GM12878 (cell line): ENCODE data around the gene RETREG3. TPM values are rescaled to one million over a fixed set of nuclear protein-coding genes. Genes with fewer than 3 reads are reported as not detected.

ENCODE experiments used
- ATAC-seq: fragments of 200-7000 bp; cut with Tn5 transposase; 3 replicates; pipeline ENCODE4 v1.9.1; 2020; ENCODE audit warnings: mild to moderate bottlenecking, moderate library complexity
- BruUV-seq: library from RNA; stranded (reverse); fragments of 400-500 nt; replicated peaks from 2 replicates; lab custom pipeline; 2021; lab: Mats Ljungman, UMichigan
- CTCF ChIA-PET: fragments of 300-600 bp; sonication (Branson Sonifier 250); formaldehyde crosslinking; extraction: SDS; loops from one replicate; lab custom pipeline; 2021; ENCODE audit warnings: inconsistent platforms; lab: Yijun Ruan, JAX
- POLR2A ChIA-PET: fragments of 350-600 bp; formaldehyde crosslinking; extraction: SDS; loops from one replicate; lab custom pipeline; 2021; ENCODE audit warnings: inconsistent platforms; lab: Charles Lee
- RAD21 ChIA-PET: fragments of 300-600 bp; sonication (Branson Sonifier 250); formaldehyde crosslinking; loops from one replicate; lab custom pipeline; 2023; ENCODE audit warnings: antibody characterized with exemption; ENCODE audit not compliant: unreplicated experiment; lab: Charles Lee
- SMC1A ChIA-PET: fragments of 300-600 bp; sonication (Branson Sonifier 250); formaldehyde crosslinking; loops from one replicate; lab custom pipeline; 2023; ENCODE audit not compliant: unreplicated experiment, uncharacterized antibody; lab: Charles Lee
- DNase-seq: peaks from one replicate; pipeline ENCODE4 v3.0.0-alpha.2; 2011; ENCODE audit warnings: low read depth, low spot score
- FAIRE-seq: peaks from 3 replicates; lab custom pipeline; 2011; peaks lifted over from hg19 to GRCh38; lab: Jason Lieb, UNC
- H2AFZ ChIP-seq: 2 replicates; pipeline ENCODE4 v1.6.0; 2011; ENCODE audit warnings: low read depth, low read length, control low read depth; ENCODE audit not compliant: control insufficient read depth
- H3K27ac ChIP-seq: 2 replicates; pipeline ENCODE4 v1.5.1; 2011; ENCODE audit warnings: control low read depth; ENCODE audit not compliant: control insufficient read depth, insufficient read depth
- H3K27me3 ChIP-seq, 2 experiments: replicated peaks in 1 of 2; 2 replicates each; pipeline versions ENCODE4 v1.6.0 to v1.6.1; 2011; ENCODE audit warnings: low read length in 1 of 2; ENCODE audit not compliant: control insufficient read depth in 2 of 2, insufficient read depth in 2 of 2
- H3K36me3 ChIP-seq, 2 experiments: 2 replicates each; pipeline ENCODE4 v1.5.1; 2011; ENCODE audit warnings: low read length in 1 of 2; ENCODE audit not compliant: control insufficient read depth in 2 of 2, insufficient read depth in 2 of 2
- H3K4me1 ChIP-seq: 2 replicates; pipeline ENCODE4 v1.6.1; 2011; ENCODE audit warnings: mild to moderate bottlenecking, low read length, moderate library complexity, mixed read lengths; ENCODE audit not compliant: control insufficient read depth, insufficient read depth
- H3K4me2 ChIP-seq: 2 replicates; pipeline ENCODE4 v1.6.0; 2011; ENCODE audit warnings: control low read depth; ENCODE audit not compliant: control insufficient read depth, insufficient read depth
- H3K4me3 ChIP-seq: fragments of 200-600 bp; sonication (generic); 2 replicates; pipeline ENCODE4 v1.5.1; 2016
- H3K79me2 ChIP-seq: 2 replicates; pipeline ENCODE4 v1.6.0; 2011; ENCODE audit warnings: low read length; ENCODE audit not compliant: control insufficient read depth, insufficient read depth
- H3K9ac ChIP-seq: 2 replicates; pipeline ENCODE4 v1.8.0; 2011; ENCODE audit warnings: low read length, control low read depth, mixed read lengths; ENCODE audit not compliant: control insufficient read depth, insufficient read depth
- H3K9me3 ChIP-seq: replicated peaks from 3 replicates; pipeline ENCODE4 v1.5.1; 2011; ENCODE audit warnings: mild to moderate bottlenecking, low read length; ENCODE audit not compliant: control insufficient read depth, insufficient read depth
- H4K20me1 ChIP-seq: 2 replicates; pipeline ENCODE4 v1.6.0; 2011; ENCODE audit not compliant: control insufficient read depth, insufficient read depth
- ATF3 ChIP-seq: IDR thresholded peaks from 2 replicates; pipeline ENCODE4 v1.6.1; 2011; ENCODE audit warnings: low read depth, mild to moderate bottlenecking, low read length, moderate library complexity, borderline replicate concordance; ENCODE audit errors: extremely low read depth
- BMI1 ChIP-seq: fragments of 450-650 bp; IDR thresholded peaks from 2 replicates; pipeline ENCODE4 v1.6.1; 2016; ENCODE audit warnings: mild to moderate bottlenecking, moderate library complexity, borderline replicate concordance
- RCOR1 ChIP-seq: conservative IDR thresholded peaks from 2 replicates; pipeline ENCODE4 v1.6.1; 2012; ENCODE audit warnings: low read depth, low read length, improper control_type of control experiment
- RELB ChIP-seq: fragments of 450-650 bp; IDR thresholded peaks from 2 replicates; pipeline ENCODE4 v1.6.1; 2017; ENCODE audit warnings: low read depth, mild to moderate bottlenecking, moderate library complexity
- SIN3A ChIP-seq: IDR thresholded peaks from 2 replicates; pipeline ENCODE4 v1.6.1; 2012; ENCODE audit warnings: low read depth, low read length, improper control_type of control experiment
- TBL1XR1 ChIP-seq: IDR thresholded peaks from 2 replicates; pipeline ENCODE4 v1.6.1; 2012; ENCODE audit warnings: low read depth, low read length, improper control_type of control experiment
- USF1 ChIP-seq: IDR thresholded peaks from 2 replicates; pipeline ENCODE4 v1.6.1; 2011; ENCODE audit warnings: borderline replicate concordance, low read depth, mild to moderate bottlenecking, moderate library complexity, mixed read lengths, low read length; ENCODE audit not compliant: insufficient read depth; ENCODE audit errors: extremely low read length
- YY1 ChIP-seq: IDR thresholded peaks from 2 replicates; pipeline ENCODE4 v1.6.1; 2011; ENCODE audit warnings: low read depth, mild to moderate bottlenecking, low read length
- WGBS: methylation state at CpG from one replicate; pipeline ENCODE4 v1.1.6; 2016; ENCODE audit warnings: low lambda C conversion rate; ENCODE audit not compliant: insufficient replicate concordance, insufficient coverage; ENCODE audit errors: missing lambda C conversion rate; 5-methylcytosine and 5-hydroxymethylcytosine counted together
- in situ Hi-C: fragments of 300-500 bp; cut with MboI; formaldehyde crosslinking; loops from 9 replicates; pipeline ENCODE4 v1.14.3; 2018; ENCODE audit warnings: mixed read lengths
- intact Hi-C: fragments of 100-400 bp; cut with micrococcal nuclease; formaldehyde crosslinking; loops from one replicate; pipeline ENCODE4 v1.14.2; 2022; ENCODE audit not compliant: unreplicated experiment
- polyA plus RNA-seq, 11 experiments: library from polyadenylated mRNA; depleted of rRNA in 4 of 11; unstranded in 6 of 11; stranded (reverse) in 5 of 11; fragments of >200 nt; fragmentation: Nextera tagmentation in 4 of 11; fragmentation: Illumina TruSeq in 1 of 11; extraction: Ambion mirVana in 4 of 11; extraction: Trizol in 1 of 11; gene quantifications; 1 replicate in 1 of 11; 2 replicates in 10 of 11; pipeline versions ENCODE4 v1.2.1 to v1.2.3, GENCODE V29; 2011 to 2016; ENCODE audit warnings: inconsistent platforms in 2 of 11, missing spikeins in 2 of 11, low read depth in 1 of 11
- total RNA-seq, 4 experiments: library from RNA; depleted of rRNA in 3 of 4; stranded (reverse); fragments of >200 nt in 3 of 4; fragmentation: Illumina TruSeq in 1 of 4; extraction: Trizol in 1 of 4; gene quantifications; 2 replicates each; pipeline versions ENCODE4 v1.2.1 to v1.2.3, GENCODE V29; 2013 to 2021

RETREG3 gene
- total and polyA plus RNA-seq, 10 of the 15 experiments (the other 5 are each of a cell fraction or from before 2014, with no cell fraction given): 7.0 to 50.6 (median 27.3) TPM

GRCh38 chr17:42579794-42580551 lies 29.2 kb downstream of the RETREG3 start:
- ChIA-PET SMC1A (interaction anchor here (1.0 to 5.7 kb wide), 14 partner anchors 7 to 182 kb away, joined by 3 to 124 read pairs (median 14); partner anchors contain the start of genes CCR10, PLEKHH3, RAMP2 and RETREG3), POLR2A (interaction anchor here (0.6 to 6.5 kb wide), 6 partner anchors 25 to 103 kb away, joined by 3 to 120 read pairs (median 30); partner anchors contain the start of genes PLEKHH3, RETREG3 and TUBG1), RAD21 (interaction anchor here (0.9 to 5.3 kb wide), 13 partner anchors 12 to 193 kb away, joined by 3 to 152 read pairs (median 19); partner anchors contain the start of genes CCR10, MLX, PLEKHH3 and RAMP2), CTCF (interaction anchor here (0.5 to 9.8 kb wide), 18 partner anchors 9 to 759 kb away, joined by 3 to 239 read pairs (median 18); partner anchors contain the start of genes CCR10, MLX, PLEKHH3 and RAMP2)
- in situ Hi-C loops: loop anchor here (10.0 kb wide), 1 partner anchor 185 kb away; the partner anchor contains the start of gene RAMP2
- WGBS: 79% methylated on average over 2 of the region's 2 CpGs
- Histone ChIP-seq H3K4me3 (peak overlapping the region; percentile 79; the same call in 1 of the 2 replicates), H2AFZ (no peak overlapping the region), H3K27me3 (no peaks in the 10 kb centered on the region), H3K4me2 (peak overlapping the region; percentile 78), H3K79me2 (peaks cover 17% of the 10 kb centered on the region), H3K9me3 (no peaks in the 10 kb centered on the region), H3K9ac (no peak overlapping the region), H4K20me1 (no peaks in the 10 kb centered on the region), H3K4me1 (peaks cover 16% of the 10 kb centered on the region), H3K36me3 (peaks cover 25 to 29% of the 10 kb centered on the region in 2 experiments), H3K27ac (peak overlapping the region; percentile 89)
- ATAC-seq (no peak), DNase-seq (no peak), FAIRE-seq (no peak)
- BruUV-seq: TSS peak; percentile 35
- no peak for TF ChIP-seq ATF3
- no peak for TF ChIP-seq SIN3A
- TF ChIP-seq RCOR1: no peak
- no peak for TF ChIP-seq TBL1XR1
- no peak for TF ChIP-seq BMI1
- TF ChIP-seq RELB: no peak
- TF ChIP-seq USF1: no peak
- TF ChIP-seq YY1: 0 out of 2 replicates have a peak, but pooled peaks have one; percentile 26
- intact Hi-C loops: loop anchor here (2.0 to 10.0 kb wide), 5 partner anchors 29 to 355 kb away; partner anchors contain the start of genes BECN1, RETREG3, TUBG1 and TUBG2
